ENCODE measurements around the gene ERMAP.
"Not testable (repeated sequence)": the region's sequence is repeated elsewhere in the genome, so short reads cannot be mapped to it uniquely, and the experiment has no call there.

The ERMAP gene

GRCh38 chr1:42807056-42807668, 9.8 kb upstream of the ERMAP start:
- DNase-seq: no peak

GRCh38 chr1:42814815-42815214, 2.1 kb upstream of the ERMAP start:
- not testable (repeated sequence) for DNase-seq

GRCh38 chr1:42815941-42816584, 859 bp upstream of the ERMAP start:
- no peak for DNase-seq

- no peak for DNase-seq
Observed at GRCh38 chr1:42817440-42817767, 482 bp downstream of the ERMAP start.

- no peak for DNase-seq
Observed at GRCh38 chr1:42817976-42818375, 1.1 kb downstream of the ERMAP start.

GRCh38 chr1:42820813-42821212, 3.9 kb downstream of the ERMAP start:
- DNase-seq: no peak

GRCh38 chr1:42821690-42822089, 4.8 kb downstream of the ERMAP start:
- DNase-seq: no peak

- no peak for DNase-seq
Observed at GRCh38 chr1:42822800-42823392, 6.0 kb downstream of the ERMAP start.

GRCh38 chr1:42824481-42825035, 7.6 kb downstream of the ERMAP start:
- no peak for DNase-seq

- no peak for DNase-seq
Observed at GRCh38 chr1:42825036-42825851, 8.3 kb downstream of the ERMAP start.

- DNase-seq: no peak
Observed at GRCh38 chr1:42830631-42831030, 13.7 kb downstream of the ERMAP start.

- no peak for DNase-seq
Observed at GRCh38 chr1:42831273-42831672, 14.4 kb downstream of the ERMAP start.

- DNase-seq: no peak
Observed at GRCh38 chr1:42832641-42833240, 15.8 kb downstream of the ERMAP start.

- DNase-seq: no peak
Observed at GRCh38 chr1:42833981-42834380, 17.1 kb downstream of the ERMAP start.

GRCh38 chr1:42834803-42835202, 17.9 kb downstream of the ERMAP start:
- DNase-seq: no peak

GRCh38 chr1:42835422-42835821, 18.5 kb downstream of the ERMAP start:
- DNase-seq: no peak

- DNase-seq: no peak
Observed at GRCh38 chr1:42837709-42838108, 20.8 kb downstream of the ERMAP start.

GRCh38 chr1:42838482-42839190, 21.7 kb downstream of the ERMAP start:
- no peak for DNase-seq

GRCh38 chr1:42841010-42841409, 24.1 kb downstream of the ERMAP start:
- DNase-seq: no peak

- no peak for DNase-seq
Observed at GRCh38 chr1:42841440-42842147, 24.7 kb downstream of the ERMAP start.

- DNase-seq: no peak
Observed at GRCh38 chr1:42844592-42845140, 27.7 kb downstream of the ERMAP start.
